Measurements from ENCODE around the gene OR10K2.

The OR10K2 gene

GRCh38 chr1:158398818-158399514 is 27.1 kb downstream of the OR10K2 start, which contains the start of gene OR10T2:
TSS of gene OR10T2 (minus strand) at chr1:158399466. CDS start at chr1:158399466, 0 bp downstream.
- Histone ChIP-seq H3K27me3 (ENCODE audit: insufficient read depth, low read length, poor library complexity) (no peaks in the 10 kb centered on the region), H3K4me2 (ENCODE audit: insufficient read depth, low read length) (peak within 1 kb of the TSS; percentile 59), H4K20me1 (ENCODE audit: insufficient read depth, low read length) (no peaks in the 10 kb centered on the region), H3K4me1 (ENCODE audit: insufficient read depth, low read length) (peaks cover 96% of the 10 kb centered on the region), H3K79me2 (ENCODE audit: insufficient read depth, low read length) (peaks cover 15% of the 10 kb centered on the region), H3K36me3 (ENCODE audit: insufficient read depth, low read length) (no peaks in the 10 kb centered on the region), H3K4me3 (ENCODE audit: low read depth in 1 of 2, low read length in 2 of 2) (peak within 1 kb of the TSS in 1 of 2 experiments; percentile 42; a peak in 2 of 4 replicates), H3K9me3 (ENCODE audit: insufficient read depth, low read length, severe bottlenecking) (no peaks in the 10 kb centered on the region), H3K27ac (ENCODE audit: low read length) (peak within 1 kb of the TSS; percentile 100), H2AFZ (ENCODE audit: low read depth, low read length) (no peak within 1 kb of the TSS), H3K9ac (ENCODE audit: low read depth, low read length) (peak within 1 kb of the TSS; percentile 58)
- DNase-seq: peak; percentile 91
- peak; percentile 68 for ATAC-seq (ENCODE audit: insufficient read depth, low read depth)
- no peak for TF ChIP-seq EZH2 (IDR thresholded peaks at IDR 0.05; ENCODE audit: borderline replicate concordance, low read depth, low read length, severe bottlenecking)
- TF ChIP-seq, protein P1, sequence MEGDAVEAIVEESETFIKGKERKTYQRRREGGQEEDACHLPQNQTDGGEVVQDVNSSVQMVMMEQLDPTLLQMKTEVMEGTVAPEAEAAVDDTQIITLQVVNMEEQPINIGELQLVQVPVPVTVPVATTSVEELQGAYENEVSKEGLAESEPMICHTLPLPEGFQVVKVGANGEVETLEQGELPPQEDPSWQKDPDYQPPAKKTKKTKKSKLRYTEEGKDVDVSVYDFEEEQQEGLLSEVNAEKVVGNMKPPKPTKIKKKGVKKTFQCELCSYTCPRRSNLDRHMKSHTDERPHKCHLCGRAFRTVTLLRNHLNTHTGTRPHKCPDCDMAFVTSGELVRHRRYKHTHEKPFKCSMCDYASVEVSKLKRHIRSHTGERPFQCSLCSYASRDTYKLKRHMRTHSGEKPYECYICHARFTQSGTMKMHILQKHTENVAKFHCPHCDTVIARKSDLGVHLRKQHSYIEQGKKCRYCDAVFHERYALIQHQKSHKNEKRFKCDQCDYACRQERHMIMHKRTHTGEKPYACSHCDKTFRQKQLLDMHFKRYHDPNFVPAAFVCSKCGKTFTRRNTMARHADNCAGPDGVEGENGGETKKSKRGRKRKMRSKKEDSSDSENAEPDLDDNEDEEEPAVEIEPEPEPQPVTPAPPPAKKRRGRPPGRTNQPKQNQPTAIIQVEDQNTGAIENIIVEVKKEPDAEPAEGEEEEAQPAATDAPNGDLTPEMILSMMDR (IDR thresholded peaks at IDR 0.05; ENCODE audit: borderline replicate concordance, extremely low read depth, low read length, poor library complexity, severe bottlenecking): peak; percentile 36

GRCh38 chr1:158396646-158397045 is 29.4 kb downstream of the OR10K2 start:
- no peaks in the 10 kb centered on the region for H3K27me3 ChIP-seq (ENCODE audit: insufficient read depth, low read length, poor library complexity)
- H3K4me1 ChIP-seq (ENCODE audit: insufficient read depth, low read length): peaks cover 79% of the 10 kb centered on the region
- H3K9me3 ChIP-seq (ENCODE audit: insufficient read depth, low read length, severe bottlenecking): no peaks in the 10 kb centered on the region
- no peak overlapping the region for H2AFZ ChIP-seq (ENCODE audit: low read depth, low read length)
- peak overlapping the region; percentile 100 for H3K27ac ChIP-seq (ENCODE audit: low read length)
- no peak overlapping the region for H3K4me3 ChIP-seq (ENCODE audit: low read depth in 1 of 2, low read length in 2 of 2)
- TF ChIP-seq, protein P1 (IDR thresholded peaks at IDR 0.05; ENCODE audit: borderline replicate concordance, extremely low read depth, low read length, poor library complexity, severe bottlenecking): no peak
- TF ChIP-seq EZH2 (IDR thresholded peaks at IDR 0.05; ENCODE audit: borderline replicate concordance, low read depth, low read length, severe bottlenecking): no peak
- H3K79me2 ChIP-seq (ENCODE audit: insufficient read depth, low read length): peaks cover 9% of the 10 kb centered on the region
- no peaks in the 10 kb centered on the region for H3K36me3 ChIP-seq (ENCODE audit: insufficient read depth, low read length)
- H3K9ac ChIP-seq (ENCODE audit: low read depth, low read length): peak overlapping the region; percentile 58; the same call in 1 of the 2 replicates
- H4K20me1 ChIP-seq (ENCODE audit: insufficient read depth, low read length): no peaks in the 10 kb centered on the region
- ATAC-seq (ENCODE audit: insufficient read depth, low read depth) (no peak), DNase-seq (peak; percentile 35)
- H3K4me2 ChIP-seq (ENCODE audit: insufficient read depth, low read length): no peak overlapping the region

DNA sequence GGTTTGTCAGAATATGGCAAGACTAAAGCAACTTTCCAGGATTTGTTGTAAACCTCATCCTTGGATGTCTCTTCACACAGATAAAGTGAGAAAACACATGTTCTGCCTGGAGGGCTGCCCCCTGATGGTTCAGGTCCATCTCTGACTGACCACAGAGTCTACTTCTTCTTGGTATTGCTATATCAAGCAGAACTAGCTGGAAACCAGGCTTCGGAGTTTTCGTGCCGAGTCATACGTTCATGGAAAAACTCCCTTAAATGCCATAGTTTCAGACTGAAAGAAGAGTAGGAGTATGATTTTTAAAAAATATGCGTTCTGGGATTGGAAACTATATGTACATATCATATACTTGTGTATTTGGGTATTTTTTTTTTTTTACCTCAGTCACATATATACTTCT is 32.6 kb downstream of the OR10K2 start:
- no peak overlapping the region for H3K4me3 ChIP-seq (ENCODE audit: low read depth in 1 of 2, low read length in 2 of 2)
- no peaks in the 10 kb centered on the region for H4K20me1 ChIP-seq (ENCODE audit: insufficient read depth, low read length)
- peaks cover 3% of the 10 kb centered on the region; the same call in 1 of the 2 replicates for H3K79me2 ChIP-seq (ENCODE audit: insufficient read depth, low read length)
- ATAC-seq (ENCODE audit: insufficient read depth, low read depth) (no peak), DNase-seq (no peak)
- no peak overlapping the region for H3K9ac ChIP-seq (ENCODE audit: low read depth, low read length)
- H2AFZ ChIP-seq (ENCODE audit: low read depth, low read length): no peak overlapping the region
- no peaks in the 10 kb centered on the region for H3K36me3 ChIP-seq (ENCODE audit: insufficient read depth, low read length)
- no peaks in the 10 kb centered on the region for H3K9me3 ChIP-seq (ENCODE audit: insufficient read depth, low read length, severe bottlenecking)
- H3K27me3 ChIP-seq (ENCODE audit: insufficient read depth, low read length, poor library complexity): no peaks in the 10 kb centered on the region
- peak overlapping the region; percentile 38; the same call in 1 of the 2 replicates for H3K27ac ChIP-seq (ENCODE audit: low read length)
- no peak overlapping the region for H3K4me2 ChIP-seq (ENCODE audit: insufficient read depth, low read length)
- peaks cover 77% of the 10 kb centered on the region for H3K4me1 ChIP-seq (ENCODE audit: insufficient read depth, low read length)
- TF ChIP-seq, protein P1 (IDR thresholded peaks at IDR 0.05; ENCODE audit: borderline replicate concordance, extremely low read depth, low read length, poor library complexity, severe bottlenecking): no peak
- TF ChIP-seq EZH2 (IDR thresholded peaks at IDR 0.05; ENCODE audit: borderline replicate concordance, low read depth, low read length, severe bottlenecking): no peak

All from DND-41 (cell line).